ENCODE data around the gene SLC35E4. TPM values are rescaled to one million over a fixed set of nuclear protein-coding genes. Genes with fewer than 3 reads are reported as not detected.

Gene SLC35E4
- total RNA-seq, 1 experiment from 2014 or later: 5.5 TPM

DNA sequence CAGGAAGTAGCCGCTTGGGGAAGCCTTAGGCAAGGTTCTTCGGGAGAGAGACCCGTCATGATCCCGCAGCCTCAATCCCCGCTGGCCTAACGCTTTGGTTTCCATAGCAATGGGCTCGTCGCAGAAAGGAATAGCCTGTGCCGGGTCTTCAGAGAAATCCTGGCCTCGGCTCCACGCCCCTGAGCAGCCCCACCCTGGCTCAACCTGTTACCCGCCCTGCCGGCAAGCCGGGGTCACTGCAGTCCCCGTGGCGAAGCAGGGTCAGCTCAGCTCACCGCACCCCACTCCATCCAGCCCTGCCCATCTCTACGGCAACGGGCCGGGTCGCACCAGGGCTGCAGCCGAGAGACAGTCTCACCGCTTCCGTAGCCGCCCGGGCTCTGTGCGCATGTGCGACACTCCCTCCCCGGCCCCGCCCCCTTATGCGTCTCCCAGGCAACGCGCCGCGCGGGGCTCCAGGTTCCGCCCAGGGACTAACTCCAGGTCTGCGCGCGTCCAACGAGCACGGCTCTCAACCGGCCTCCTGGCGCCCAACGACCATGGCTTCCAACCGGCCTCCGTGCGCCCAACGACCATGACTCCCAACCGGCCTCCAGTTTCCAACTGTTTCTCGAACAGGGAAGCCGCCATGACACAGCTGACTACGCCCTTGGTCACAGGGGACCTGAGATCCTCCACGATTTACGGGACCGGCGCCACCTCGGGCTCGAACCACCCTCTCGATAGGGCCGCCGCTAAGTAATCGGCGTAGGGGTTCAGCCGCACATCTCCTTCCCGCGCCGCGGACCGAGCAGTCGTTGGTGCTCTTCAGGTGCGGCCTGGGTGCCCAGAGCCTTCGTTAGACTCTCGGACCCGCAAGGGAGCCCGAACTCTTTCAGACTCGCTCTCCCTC, 32.2 kb downstream of the SLC35E4 start, which contains the start of gene DUSP18:
Gene DUSP18, minus strand, starts transcription at position 382 of the 892 bp plus-strand sequence. CDS start 3,872 bp downstream, outside the sequence.
- 0 out of 2 replicates have a peak, but pooled peaks cover 2% of the 10 kb centered on the region for H3K4me1 ChIP-seq (ENCODE audit: control insufficient read depth, insufficient read depth, low read length)
- CTCF ChIA-PET: interaction anchor here (1.2 kb wide), 1 partner anchor 33 kb away, joined by 3 read pairs; no protein-coding TSS in a partner anchor
- no peaks in the 10 kb centered on the region for H3K27me3 ChIP-seq (ENCODE audit: control insufficient read depth, insufficient read depth, low read length)
- TF ChIP-seq POLR2AphosphoS5 (IDR thresholded peaks at IDR 0.05; ENCODE audit: low read depth, low read length): peak; percentile 66
- no peak; a peak in 1 of 4 replicates for TF ChIP-seq REST (IDR thresholded peaks at IDR 0.05; ENCODE audit: insufficient read depth in 1 of 2, low read depth in 2 of 2, low read length in 1 of 2)
- no peak for TF ChIP-seq TCF7L2 (IDR thresholded peaks at IDR 0.05; ENCODE audit: low read depth, low read length)
- peak; percentile 88; the same call in 1 of the 2 replicates for TF ChIP-seq SIN3A (IDR thresholded peaks at IDR 0.05; ENCODE audit: borderline replicate concordance, insufficient read depth, low read depth, low read length)
- TF ChIP-seq, protein P1, sequence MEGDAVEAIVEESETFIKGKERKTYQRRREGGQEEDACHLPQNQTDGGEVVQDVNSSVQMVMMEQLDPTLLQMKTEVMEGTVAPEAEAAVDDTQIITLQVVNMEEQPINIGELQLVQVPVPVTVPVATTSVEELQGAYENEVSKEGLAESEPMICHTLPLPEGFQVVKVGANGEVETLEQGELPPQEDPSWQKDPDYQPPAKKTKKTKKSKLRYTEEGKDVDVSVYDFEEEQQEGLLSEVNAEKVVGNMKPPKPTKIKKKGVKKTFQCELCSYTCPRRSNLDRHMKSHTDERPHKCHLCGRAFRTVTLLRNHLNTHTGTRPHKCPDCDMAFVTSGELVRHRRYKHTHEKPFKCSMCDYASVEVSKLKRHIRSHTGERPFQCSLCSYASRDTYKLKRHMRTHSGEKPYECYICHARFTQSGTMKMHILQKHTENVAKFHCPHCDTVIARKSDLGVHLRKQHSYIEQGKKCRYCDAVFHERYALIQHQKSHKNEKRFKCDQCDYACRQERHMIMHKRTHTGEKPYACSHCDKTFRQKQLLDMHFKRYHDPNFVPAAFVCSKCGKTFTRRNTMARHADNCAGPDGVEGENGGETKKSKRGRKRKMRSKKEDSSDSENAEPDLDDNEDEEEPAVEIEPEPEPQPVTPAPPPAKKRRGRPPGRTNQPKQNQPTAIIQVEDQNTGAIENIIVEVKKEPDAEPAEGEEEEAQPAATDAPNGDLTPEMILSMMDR (IDR thresholded peaks at IDR 0.05): no peak
- H3K9me3 ChIP-seq (ENCODE audit: control insufficient read depth, insufficient read depth, low read depth, low read length): no peaks in the 10 kb centered on the region
- peaks cover 4% of the 10 kb centered on the region for H3K36me3 ChIP-seq (ENCODE audit: control insufficient read depth, insufficient read depth, low read length)
- in situ Hi-C loops (cut with HindIII; ENCODE audit: low pct_unique_long_range_greater_than_20kb, low sequenced_read_pairs) (no loop called here), intact Hi-C loops (cut with micrococcal nuclease; ENCODE audit: unreplicated experiment) (no loop called here)
- DNase-seq (ENCODE audit: low read depth, low spot score) (no peak), ATAC-seq (peak; percentile 97)
- POLR2A ChIA-PET: interaction anchor here (0.6 kb wide), 1 partner anchor 104 kb away, joined by 4 read pairs; no protein-coding TSS in a partner anchor
- peak within 1 kb of the TSS; percentile 86 for H3K27ac ChIP-seq (ENCODE audit: low read length)
- TSS peak; percentile 98 for BruUV-seq (replicated peaks)
- H3K4me3 ChIP-seq (ENCODE audit: low read depth in 2 of 2, low read length in 2 of 2): peak within 1 kb of the TSS; percentile 77 to 81

GRCh38 chr22:30668386-30668710, 32.8 kb downstream of the SLC35E4 start:
- POLR2A ChIA-PET: no interaction called here

More at GRCh38 chr22:30668386-30668710, 32.8 kb downstream of the SLC35E4 start:
- Histone ChIP-seq H3K27me3 (ENCODE audit: control insufficient read depth, insufficient read depth, low read length) (no peaks in the 10 kb centered on the region), H3K4me3 (ENCODE audit: low read depth in 2 of 2, low read length in 2 of 2) (peak overlapping the region; percentile 77 to 81), H3K9me3 (ENCODE audit: control insufficient read depth, insufficient read depth, low read depth, low read length) (no peaks in the 10 kb centered on the region), H3K27ac (ENCODE audit: low read length) (peak overlapping the region; percentile 86), H3K4me1 (ENCODE audit: control insufficient read depth, insufficient read depth, low read length) (0 out of 2 replicates have a peak, but pooled peaks cover 2% of the 10 kb centered on the region), H3K36me3 (ENCODE audit: control insufficient read depth, insufficient read depth, low read length) (peaks cover under 1% of the 10 kb centered on the region; the same call in 1 of the 2 replicates)
- no TSS peak for BruUV-seq (replicated peaks)
- intact Hi-C loops (cut with micrococcal nuclease; ENCODE audit: unreplicated experiment): no loop called here
- in situ Hi-C loops (cut with HindIII; ENCODE audit: low pct_unique_long_range_greater_than_20kb, low sequenced_read_pairs): no loop called here
- no peak for TF ChIP-seq REST (IDR thresholded peaks at IDR 0.05; ENCODE audit: insufficient read depth in 1 of 2, low read depth in 2 of 2, low read length in 1 of 2)
- TF ChIP-seq SIN3A (IDR thresholded peaks at IDR 0.05; ENCODE audit: borderline replicate concordance, insufficient read depth, low read depth, low read length): no peak
- no peak for TF ChIP-seq POLR2AphosphoS5 (IDR thresholded peaks at IDR 0.05; ENCODE audit: low read depth, low read length)
- TF ChIP-seq TCF7L2 (IDR thresholded peaks at IDR 0.05; ENCODE audit: low read depth, low read length): no peak
- TF ChIP-seq, protein P1 (IDR thresholded peaks at IDR 0.05): no peak
- CTCF ChIA-PET: interaction anchor here (1.2 kb wide), 1 partner anchor 34 kb away, joined by 3 read pairs; no protein-coding TSS in a partner anchor
- ATAC-seq: peak; percentile 36
- DNase-seq (ENCODE audit: low read depth, low spot score): no peak
